ENCODE measurements around the gene SMIM45.

Gene SMIM45

GRCh38 chr22:41946629-41947423 lies 5.1 kb upstream of the SMIM45 start, which contains the start of gene CENPM (continued):
- no peak for TF ChIP-seq ETV6 (conservative IDR thresholded peaks at IDR 0.05 in 1 of 2, IDR thresholded peaks at IDR 0.05 in 1 of 2; ENCODE audit: borderline replicate concordance in 1 of 2, low read depth in 1 of 2)
- TF ChIP-seq TARDBP (IDR thresholded peaks at IDR 0.05; ENCODE audit: borderline replicate concordance): no peak
- TF ChIP-seq LARP7 (IDR thresholded peaks at IDR 0.05): peak; percentile 28; the same call in 1 of the 2 replicates
- no peak for TF ChIP-seq CBFB (IDR thresholded peaks at IDR 0.05; ENCODE audit: low read depth)
- no peak for TF ChIP-seq NFXL1 (IDR thresholded peaks at IDR 0.05; ENCODE audit: borderline replicate concordance)
- no peak for TF ChIP-seq YBX1 (IDR thresholded peaks at IDR 0.05)
- TF ChIP-seq ZBTB11 (CRISPR knock-in tag; IDR thresholded peaks at IDR 0.05): no peak
- TF ChIP-seq KDM1A (IDR thresholded peaks at IDR 0.05; ENCODE audit: borderline replicate concordance): no peak
- TF ChIP-seq FOS (IDR thresholded peaks at IDR 0.05; ENCODE audit: borderline replicate concordance, extremely low read depth, insufficient read length): peak; percentile 91
- TF ChIP-seq EGR1 (IDR thresholded peaks at IDR 0.05; ENCODE audit: borderline replicate concordance in 1 of 2, low read depth in 2 of 2, low read length in 2 of 2): peak in 1 of 2 experiments; percentile 66; a peak in 2 of 3 replicates
- no peak for TF ChIP-seq PAX8 (IDR thresholded peaks at IDR 0.05)
- peak in 1 of 2 experiments; percentile 33; a peak in 2 of 4 replicates for TF ChIP-seq IKZF2 (IDR thresholded peaks at IDR 0.05)
- TF ChIP-seq MTA2 (IDR thresholded peaks at IDR 0.05; ENCODE audit: low read depth): no peak
- no peak for TF ChIP-seq TCF7 (IDR thresholded peaks at IDR 0.05; ENCODE audit: borderline replicate concordance)
- peak; percentile 52; the same call in 1 of the 2 replicates for TF ChIP-seq PAX5 (IDR thresholded peaks at IDR 0.05; ENCODE audit: borderline replicate concordance, low read depth, low read length)
- peak; percentile 38; the same call in 1 of the 2 replicates for TF ChIP-seq PML (IDR thresholded peaks at IDR 0.05; ENCODE audit: low read length)
- no peak for TF ChIP-seq RFX5 (IDR thresholded peaks at IDR 0.05; ENCODE audit: low read depth, low read length)
- TF ChIP-seq ZZZ3 (IDR thresholded peaks at IDR 0.05; ENCODE audit: control insufficient read depth, insufficient read length, low read depth): no peak
- no peak for TF ChIP-seq SIX5 (IDR thresholded peaks at IDR 0.05; ENCODE audit: low read depth, low read length, severe bottlenecking)
- TF ChIP-seq YY1 (IDR thresholded peaks at IDR 0.05; ENCODE audit: low read depth, low read length): peak; percentile 86
- TF ChIP-seq BCL3 (IDR thresholded peaks at IDR 0.05; ENCODE audit: borderline replicate concordance, insufficient read depth, low read depth, low read length, poor library complexity, severe bottlenecking): no peak
- TF ChIP-seq E2F8 (IDR thresholded peaks at IDR 0.05; ENCODE audit: low read depth, partially characterized antibody): peak; percentile 98
- no peak; the same call in 1 of the 2 replicates for TF ChIP-seq CREM (IDR thresholded peaks at IDR 0.05; ENCODE audit: low read depth)
- TF ChIP-seq ZNF622 (IDR thresholded peaks at IDR 0.05): no peak
- TF ChIP-seq SMC3 (IDR thresholded peaks at IDR 0.05; ENCODE audit: borderline replicate concordance, low read length): no peak
